B cell (primary cell): ENCODE results near the gene MAEA.

Experiments
- CTCF ChIP-seq: fragments of 200-600 bp; IDR thresholded peaks from one replicate; pipeline ENCODE4 v1.8.0; 2022; ENCODE audit warnings: antibody characterized with exemption, mild to moderate bottlenecking
- EZH2 ChIP-seq: IDR thresholded peaks from 2 replicates; pipeline ENCODE4 v1.6.1; 2012; ENCODE audit warnings: borderline replicate concordance, low read depth, mild to moderate bottlenecking, moderate library complexity, low read length; ENCODE audit not compliant: insufficient read depth, poor library complexity, severe bottlenecking

DNA sequence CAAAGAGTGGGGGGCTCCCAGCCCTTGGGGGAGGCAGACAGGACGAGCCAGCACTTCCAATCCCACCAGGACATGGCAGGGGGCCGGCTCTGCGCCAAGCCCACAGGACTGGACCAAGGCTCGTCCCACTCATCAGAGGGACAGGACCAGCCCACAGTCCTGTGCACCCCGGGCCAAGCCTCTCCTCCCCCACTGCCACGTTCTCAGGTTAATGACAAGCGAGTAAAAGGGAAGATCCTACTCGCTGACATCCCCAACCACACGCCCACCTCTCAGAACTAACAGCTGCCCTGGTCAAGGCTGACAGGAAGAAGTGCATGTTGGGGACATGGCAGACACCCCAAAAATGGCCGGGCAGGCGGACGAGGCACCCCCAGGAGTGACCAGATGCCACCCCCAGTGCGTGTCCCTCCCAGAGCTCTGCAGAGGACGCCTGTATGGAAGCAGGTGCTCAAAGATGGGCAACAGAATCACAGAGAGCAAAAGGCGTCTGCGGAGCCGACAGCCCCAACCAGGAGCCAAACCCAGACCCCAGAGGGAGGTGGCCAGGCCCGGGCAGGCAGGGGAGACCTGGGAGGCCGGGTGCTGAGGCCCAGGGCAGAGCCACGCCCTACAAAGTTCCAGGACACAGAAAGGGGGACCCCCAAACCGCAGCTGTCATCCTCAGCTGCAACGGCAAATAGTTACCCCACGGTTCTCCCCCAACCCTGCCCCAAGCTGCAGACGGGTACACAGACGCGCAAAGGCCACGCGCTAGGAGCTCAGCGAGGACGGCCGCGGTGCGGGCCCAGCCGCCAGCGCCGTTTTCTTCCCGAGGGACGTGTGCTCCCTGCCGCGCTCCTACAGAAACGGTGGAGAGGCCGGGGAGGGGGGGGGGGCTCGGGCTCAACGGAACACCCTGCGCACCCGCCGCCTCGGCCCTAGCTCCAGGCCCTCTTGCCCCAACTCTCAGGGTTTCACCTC lies 42.5 kb upstream of the MAEA start:
- TF ChIP-seq CTCF (no peak), EZH2 (no peak)
